HG03354 (cell line): ENCODE measurements around the gene CSRNP3.
"Not testable (repeated sequence)": the region's sequence is repeated elsewhere in the genome, so short reads cannot be mapped to it uniquely, and the experiment has no call there.

ENCODE experiments used
- ATAC-seq: cut with Tn5 transposase; IDR thresholded peaks from one replicate; pipeline ENCODE4 v1.9.1; 2021; ENCODE audit warnings: mild to moderate bottlenecking; ENCODE audit not compliant: unreplicated experiment, poor library complexity, severe bottlenecking

Gene CSRNP3

DNA sequence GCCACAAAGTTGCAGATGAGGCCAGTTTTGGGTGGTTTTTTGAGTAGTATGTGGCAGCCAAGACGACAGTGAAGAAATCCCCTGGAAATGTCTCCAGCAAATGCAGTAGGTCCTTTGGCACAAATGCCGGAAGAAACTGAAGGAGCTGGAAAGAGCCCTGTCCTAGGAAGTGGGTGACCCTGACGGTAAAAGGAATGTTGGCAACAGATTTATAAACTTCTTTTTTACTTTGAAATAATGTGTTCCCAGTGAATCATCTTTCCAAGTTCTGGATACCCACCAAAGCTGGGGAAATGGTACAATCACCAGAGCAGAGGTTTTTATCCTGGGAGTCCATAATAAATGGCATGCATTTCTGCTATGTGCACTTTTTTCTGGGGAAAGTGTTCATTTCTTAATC lies 112.9 kb downstream of the CSRNP3 start:
- no peak for ATAC-seq

DNA sequence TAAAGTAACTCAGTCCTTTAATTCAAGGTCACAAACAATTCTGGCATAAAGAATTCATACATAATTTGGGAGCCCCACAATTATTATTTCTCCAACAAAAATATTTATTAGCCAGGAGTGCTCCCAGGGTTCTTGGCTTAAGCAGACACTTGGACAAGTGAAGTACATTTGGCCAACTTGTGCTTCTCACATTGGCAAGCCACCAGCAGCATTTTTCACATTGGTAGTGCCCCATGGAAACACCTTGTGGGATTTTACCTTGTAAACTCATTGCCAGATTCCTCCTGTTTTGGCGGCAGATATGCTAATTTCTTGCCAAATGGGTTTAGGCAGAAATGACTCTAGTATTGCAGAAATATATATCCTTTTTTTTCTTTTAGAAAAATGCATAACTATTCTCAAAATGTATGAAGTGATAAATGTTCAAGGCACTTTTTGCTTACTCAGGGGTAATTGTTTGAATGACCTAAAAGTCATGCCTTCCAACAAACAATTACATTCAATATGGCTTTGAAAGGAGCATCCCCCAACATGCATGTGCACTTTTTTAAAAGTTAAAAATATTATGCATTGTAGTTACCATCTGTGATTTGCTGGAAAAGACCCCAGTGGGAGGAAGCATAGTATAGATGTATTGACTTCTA lies 113.5 kb downstream of the CSRNP3 start:
- ATAC-seq, result no peak

DNA sequence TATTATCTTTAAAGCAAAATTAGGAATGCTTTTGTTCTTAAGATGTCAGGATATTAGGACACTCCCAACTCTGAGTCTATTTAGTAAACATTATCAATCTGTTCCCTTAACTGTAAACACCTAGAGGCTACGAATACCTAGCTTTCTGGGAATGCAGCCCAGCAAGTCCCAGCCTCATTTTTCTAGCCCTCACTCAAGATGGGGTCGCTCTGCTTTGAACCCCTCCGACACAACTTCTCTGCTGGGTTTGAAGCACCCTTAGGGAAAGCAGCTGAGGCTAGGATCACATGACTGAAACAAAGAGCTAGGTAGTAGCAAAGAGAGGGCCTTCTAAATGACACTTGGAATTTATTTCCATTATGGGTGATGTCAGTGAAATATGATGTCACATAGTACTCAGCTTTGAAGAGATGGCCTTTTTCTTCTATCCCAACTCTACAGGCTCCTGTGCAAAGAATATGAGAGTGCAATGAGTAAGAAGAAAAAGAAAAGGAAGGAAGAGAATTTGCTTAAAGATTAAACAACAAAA lies 114.7 kb downstream of the CSRNP3 start:
- ATAC-seq, result no peak

- ATAC-seq, result no peak
Measured at GRCh38 chr2:165586019-165586418, 116.5 kb downstream of the CSRNP3 start.

- ATAC-seq, result peak; percentile 70
Measured at GRCh38 chr2:165587335-165587938, 117.9 kb downstream of the CSRNP3 start.

- ATAC-seq, result not testable (repeated sequence)
Measured at GRCh38 chr2:165590999-165591398, 121.5 kb downstream of the CSRNP3 start.

DNA sequence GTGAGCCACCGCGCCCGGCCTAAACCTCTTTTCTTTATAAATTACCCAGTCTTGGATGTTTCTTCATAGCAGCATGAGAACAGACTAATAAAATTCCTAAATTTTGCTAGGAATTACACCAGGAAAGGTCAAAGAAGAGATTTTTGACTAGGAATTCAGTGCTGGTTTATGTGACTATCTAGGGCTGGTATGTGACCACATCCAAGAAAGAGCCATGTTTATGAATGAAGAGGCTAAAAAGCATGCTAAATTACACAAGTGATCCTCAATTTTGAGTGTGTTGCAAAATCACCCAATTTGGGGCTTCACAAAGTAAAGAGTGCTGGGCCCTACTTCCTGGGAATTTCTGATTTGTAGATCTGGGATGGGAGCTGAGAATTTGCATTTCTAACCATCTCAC lies 123.6 kb downstream of the CSRNP3 start:
- no peak for ATAC-seq

- ATAC-seq, result no peak
Measured at GRCh38 chr2:165594231-165594934, 124.9 kb downstream of the CSRNP3 start.

GRCh38 chr2:165594935-165595255 lies 125.4 kb downstream of the CSRNP3 start:
- ATAC-seq, result peak; percentile 83

DNA sequence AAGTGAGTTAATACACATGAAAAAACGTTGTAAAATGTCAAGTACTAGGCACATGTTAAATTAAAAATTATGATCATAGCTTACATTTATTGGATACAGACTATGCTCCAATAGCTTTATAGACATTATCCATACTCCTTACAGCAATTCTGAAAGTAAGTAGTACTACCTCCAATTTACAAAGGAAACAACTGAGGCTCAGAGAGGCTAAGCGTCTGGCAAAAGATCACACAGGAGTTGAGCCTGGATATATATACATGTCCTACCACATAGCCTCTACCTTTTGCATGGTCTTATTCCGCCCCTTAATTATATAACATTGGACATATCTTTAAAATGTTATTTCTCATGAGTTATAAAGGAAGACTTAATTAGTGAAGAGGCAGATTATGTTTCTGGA lies 127.3 kb downstream of the CSRNP3 start:
- ATAC-seq, result no peak

DNA sequence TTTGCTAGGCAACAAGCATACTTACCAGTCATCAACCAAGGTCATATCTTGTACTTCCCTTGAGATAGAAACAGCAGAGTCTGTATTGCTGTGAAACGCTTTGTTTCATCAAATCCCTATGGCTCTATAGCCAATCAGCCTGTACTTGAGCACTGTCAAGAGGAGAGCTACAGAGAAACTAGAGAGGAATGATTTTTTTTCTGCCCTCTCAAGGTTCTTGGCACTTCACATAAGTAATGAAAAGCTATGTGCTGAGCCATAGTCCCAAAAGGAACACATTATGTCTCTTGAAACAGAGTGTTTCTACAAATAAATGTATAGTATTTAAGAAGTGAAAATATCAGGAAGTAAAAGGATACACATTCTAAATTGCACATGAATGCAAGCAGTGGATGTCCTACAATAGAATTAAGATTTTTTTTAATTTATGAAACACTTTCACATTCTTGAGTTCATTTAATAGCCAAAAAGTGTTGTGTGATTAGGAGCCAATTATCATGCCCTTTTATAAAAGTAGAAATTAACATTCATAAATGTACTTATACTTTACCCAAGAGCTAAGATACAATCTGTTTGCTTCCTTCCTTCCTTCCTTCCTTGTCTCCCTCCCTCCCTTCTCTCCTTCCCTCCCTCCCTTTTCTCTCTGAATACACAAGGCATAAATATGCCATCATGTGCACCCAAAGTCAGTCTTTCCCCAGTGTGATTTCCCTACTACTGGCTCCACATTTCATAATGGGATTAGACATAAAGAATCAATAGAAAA lies 131.8 kb downstream of the CSRNP3 start:
- ATAC-seq, result no peak

GRCh38 chr2:165601928-165602521 lies 132.5 kb downstream of the CSRNP3 start:
- ATAC-seq, result no peak

- no peak for ATAC-seq
Measured at GRCh38 chr2:165609672-165610071, 140.2 kb downstream of the CSRNP3 start.

GRCh38 chr2:165610591-165611029 lies 141.1 kb downstream of the CSRNP3 start:
- ATAC-seq, result no peak

DNA sequence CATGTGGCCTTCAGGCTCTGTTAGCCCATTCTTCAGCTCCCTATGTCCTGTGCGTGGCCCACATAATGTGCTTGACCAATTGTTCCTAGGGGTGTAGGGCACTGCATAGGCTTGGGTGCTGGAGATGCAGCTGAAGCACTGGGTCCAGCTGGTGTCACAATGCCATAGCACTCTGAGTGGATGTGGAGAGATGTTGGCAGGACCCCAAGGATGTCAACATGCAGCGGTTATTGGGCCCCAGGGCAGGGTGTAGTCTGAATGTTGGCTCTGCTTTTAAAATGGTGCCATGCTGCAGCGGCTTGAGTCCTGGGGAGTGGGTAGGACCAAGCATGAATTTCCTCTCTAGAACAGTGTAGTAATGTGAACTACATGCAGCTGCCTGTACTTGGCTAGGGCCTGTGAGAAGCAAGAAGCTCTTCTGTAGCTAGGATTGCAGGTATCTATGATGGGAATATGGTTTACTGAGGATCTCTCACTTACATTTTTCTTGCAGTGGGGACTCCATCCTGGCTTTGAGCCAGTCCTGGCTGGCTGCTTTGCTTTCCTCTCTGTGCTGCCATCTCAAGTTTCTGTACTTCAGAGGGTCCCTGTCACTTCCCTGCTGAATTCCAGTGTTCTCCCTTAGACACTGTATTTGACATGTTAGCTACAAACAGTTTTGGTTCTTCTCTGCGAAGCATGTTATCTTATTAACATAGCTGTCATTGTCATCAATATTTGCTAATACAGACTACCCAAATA lies 148.4 kb downstream of the CSRNP3 start:
- no peak for ATAC-seq

GRCh38 chr2:165618806-165619205 lies 149.3 kb downstream of the CSRNP3 start:
- no peak for ATAC-seq

DNA sequence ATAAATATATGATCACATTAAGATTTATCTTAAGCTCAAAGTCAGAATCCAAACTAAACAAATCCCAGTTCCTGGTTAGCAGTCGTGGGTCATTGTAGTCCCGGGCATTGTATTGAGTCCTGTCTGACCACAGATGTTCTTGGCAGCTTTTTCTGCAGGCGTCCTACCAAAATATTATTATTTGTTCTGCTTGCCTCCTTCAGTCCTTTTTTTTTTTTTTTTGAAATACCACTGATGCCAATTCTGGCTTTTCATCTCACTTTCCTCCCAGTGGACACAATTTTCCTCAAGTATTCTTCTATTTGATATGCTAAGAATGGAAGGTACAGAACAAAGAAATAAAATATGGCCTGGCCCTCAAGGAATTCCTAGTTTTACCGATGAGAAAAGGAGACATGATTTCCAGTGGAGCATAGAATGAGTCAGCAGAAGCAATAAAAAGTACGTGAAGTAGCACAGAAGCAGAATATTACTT lies 151.6 kb downstream of the CSRNP3 start:
- ATAC-seq, result no peak

DNA sequence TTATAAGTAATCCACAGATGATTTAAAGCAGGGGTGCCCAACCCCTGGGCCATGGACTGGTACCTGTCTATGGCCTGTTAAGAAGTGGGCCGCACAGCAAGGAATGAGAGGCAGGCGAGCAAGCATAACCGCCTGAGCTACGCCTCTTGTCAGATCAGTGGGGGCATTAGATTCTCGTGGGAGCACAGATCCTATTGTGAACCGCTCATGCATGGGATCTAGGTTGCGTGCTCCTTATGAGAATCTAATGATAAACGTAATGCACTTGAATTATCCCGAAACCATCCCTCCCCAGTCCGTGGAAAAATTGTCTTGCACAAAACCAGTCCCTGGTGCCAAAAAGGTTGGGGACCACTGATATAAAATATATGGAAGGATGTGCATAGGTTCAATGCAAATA lies 153.7 kb downstream of the CSRNP3 start:
- ATAC-seq, result no peak

- no peak for ATAC-seq
Measured at GRCh38 chr2:165623783-165624469, 154.4 kb downstream of the CSRNP3 start.
